KMS-11 (cell line): Measurements from ENCODE around the gene YARS1.

Source experiments
- H2AFZ ChIP-seq: fragments of 200-600 bp; sonication (generic); 2 replicates; pipeline ENCODE4 v1.6.1; 2016; ENCODE audit warnings: antibody characterized with exemption, mixed run types, low read depth
- H3K27ac ChIP-seq: fragments of 200-600 bp; sonication (generic); 2 replicates; pipeline ENCODE4 v1.6.1; 2016; ENCODE audit warnings: mild to moderate bottlenecking, mixed run types
- H3K27me3 ChIP-seq: fragments of 200-600 bp; sonication (generic); 2 replicates; pipeline ENCODE4 v1.6.1; 2017; ENCODE audit warnings: mild to moderate bottlenecking, low read depth, mixed run types, moderate library complexity; ENCODE audit not compliant: insufficient read depth
- H3K36me3 ChIP-seq: fragments of 200-600 bp; sonication (generic); 2 replicates; pipeline ENCODE4 v1.6.1; 2017; ENCODE audit warnings: mild to moderate bottlenecking, mixed run types; ENCODE audit not compliant: insufficient read depth
- H3K4me1 ChIP-seq: fragments of 200-600 bp; sonication (generic); 2 replicates; pipeline ENCODE4 v1.6.1; 2016; ENCODE audit warnings: mild to moderate bottlenecking, low read depth, mixed run types; ENCODE audit not compliant: poor library complexity, severe bottlenecking
- H3K4me2 ChIP-seq: fragments of 200-600 bp; sonication (generic); 2 replicates; pipeline ENCODE4 v1.7.0; 2016; ENCODE audit warnings: mild to moderate bottlenecking, mixed run types
- H3K4me3 ChIP-seq: fragments of 200-600 bp; sonication (generic); IDR thresholded peaks from 2 replicates; pipeline ENCODE4 v1.6.1; 2017; ENCODE audit warnings: low read depth, low read length, mixed read lengths; ENCODE audit not compliant: insufficient read depth
- H3K79me2 ChIP-seq: fragments of 200-600 bp; sonication (generic); 2 replicates; pipeline ENCODE4 v1.6.1; 2016; ENCODE audit warnings: low read depth, mixed run types; ENCODE audit not compliant: insufficient read depth
- H3K9ac ChIP-seq: fragments of 200-600 bp; sonication (generic); 2 replicates; pipeline ENCODE4 v1.6.1; 2016; ENCODE audit warnings: mild to moderate bottlenecking, mixed run types
- H4K20me1 ChIP-seq: fragments of 200-600 bp; sonication (generic); 2 replicates; pipeline ENCODE4 v1.6.1; 2016; ENCODE audit warnings: mild to moderate bottlenecking, mixed run types; ENCODE audit not compliant: insufficient read depth
- TF ChIP-seq, protein P1 (sequence below): fragments of 200-600 bp; sonication (generic); conservative IDR thresholded peaks from 2 replicates; pipeline ENCODE4 v1.6.1; 2017; ENCODE audit warnings: low read depth, mild to moderate bottlenecking, antibody characterized with exemption, low read length, moderate library complexity, mixed read lengths

Gene YARS1

DNA sequence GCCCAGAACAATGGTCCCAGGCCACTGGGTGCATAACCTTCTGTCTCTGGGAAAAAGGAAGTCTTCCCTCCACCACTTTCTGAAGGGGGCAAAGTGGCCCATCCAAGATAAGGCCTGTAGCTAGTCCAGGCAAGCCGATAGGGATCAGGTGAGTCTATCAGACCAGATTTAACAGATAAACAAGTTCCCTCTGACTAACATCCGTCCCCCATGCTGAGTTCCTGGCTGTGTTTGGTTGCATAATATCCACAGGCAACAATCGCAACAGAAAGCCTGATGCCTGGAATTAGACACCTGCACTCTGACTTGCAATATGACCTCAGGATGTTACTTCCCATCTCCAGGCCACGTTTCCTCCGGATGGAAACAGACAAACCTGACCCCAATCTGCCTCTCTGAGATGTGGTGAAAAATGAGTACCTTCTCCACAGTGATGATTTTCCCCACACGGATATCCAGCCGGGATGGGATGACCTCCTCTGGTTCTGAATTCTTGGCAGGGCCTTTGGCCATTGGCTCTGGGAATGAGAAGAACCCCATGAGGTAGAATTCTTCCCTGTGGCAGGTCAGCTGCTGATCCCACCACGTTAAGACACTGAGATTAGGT, 36.4 kb downstream of the YARS1 start:
- Histone ChIP-seq H3K27ac (no peak overlapping the region), H3K4me1 (peaks cover 12% of the 10 kb centered on the region), H3K36me3 (peaks cover 16% of the 10 kb centered on the region; the same call in 1 of the 2 replicates), H4K20me1 (no peaks in the 10 kb centered on the region), H3K9ac (no peak overlapping the region), H3K4me3 (no peak overlapping the region), H3K79me2 (no peaks in the 10 kb centered on the region), H3K27me3 (no peaks in the 10 kb centered on the region), H2AFZ (no peak overlapping the region), H3K4me2 (no peak overlapping the region)
- TF ChIP-seq, protein P1, sequence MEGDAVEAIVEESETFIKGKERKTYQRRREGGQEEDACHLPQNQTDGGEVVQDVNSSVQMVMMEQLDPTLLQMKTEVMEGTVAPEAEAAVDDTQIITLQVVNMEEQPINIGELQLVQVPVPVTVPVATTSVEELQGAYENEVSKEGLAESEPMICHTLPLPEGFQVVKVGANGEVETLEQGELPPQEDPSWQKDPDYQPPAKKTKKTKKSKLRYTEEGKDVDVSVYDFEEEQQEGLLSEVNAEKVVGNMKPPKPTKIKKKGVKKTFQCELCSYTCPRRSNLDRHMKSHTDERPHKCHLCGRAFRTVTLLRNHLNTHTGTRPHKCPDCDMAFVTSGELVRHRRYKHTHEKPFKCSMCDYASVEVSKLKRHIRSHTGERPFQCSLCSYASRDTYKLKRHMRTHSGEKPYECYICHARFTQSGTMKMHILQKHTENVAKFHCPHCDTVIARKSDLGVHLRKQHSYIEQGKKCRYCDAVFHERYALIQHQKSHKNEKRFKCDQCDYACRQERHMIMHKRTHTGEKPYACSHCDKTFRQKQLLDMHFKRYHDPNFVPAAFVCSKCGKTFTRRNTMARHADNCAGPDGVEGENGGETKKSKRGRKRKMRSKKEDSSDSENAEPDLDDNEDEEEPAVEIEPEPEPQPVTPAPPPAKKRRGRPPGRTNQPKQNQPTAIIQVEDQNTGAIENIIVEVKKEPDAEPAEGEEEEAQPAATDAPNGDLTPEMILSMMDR, result no peak

DNA sequence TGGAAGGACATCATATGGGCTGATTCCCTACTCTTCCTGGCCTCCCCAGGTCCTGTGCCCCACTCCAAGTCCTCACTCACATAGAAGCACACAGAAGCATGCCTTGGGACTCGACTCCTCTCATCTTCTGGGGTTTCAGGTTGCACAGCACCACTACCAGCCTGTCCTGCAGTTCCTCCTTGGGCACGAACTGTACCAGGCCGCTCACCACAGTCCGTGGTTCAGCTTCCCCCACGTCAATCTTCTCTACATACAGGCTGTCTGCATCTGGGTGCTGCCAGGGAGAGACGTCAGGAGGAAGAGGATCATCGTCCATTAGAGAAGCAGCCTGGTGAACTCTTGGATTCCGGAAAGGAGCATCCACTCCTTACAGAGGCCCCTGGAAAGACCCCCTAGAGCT, 37.2 kb downstream of the YARS1 start:
- peaks cover 19% of the 10 kb centered on the region for H3K4me1 ChIP-seq
- TF ChIP-seq, protein P1, result no peak
- H2AFZ ChIP-seq, result no peak overlapping the region
- H3K27me3 ChIP-seq, result no peaks in the 10 kb centered on the region
- no peak overlapping the region for H3K4me3 ChIP-seq
- H3K79me2 ChIP-seq, result no peaks in the 10 kb centered on the region
- no peak overlapping the region for H3K9ac ChIP-seq
- no peak overlapping the region for H3K4me2 ChIP-seq
- H3K36me3 ChIP-seq, result peaks cover 21% of the 10 kb centered on the region; the same call in 1 of the 2 replicates
- no peaks in the 10 kb centered on the region for H4K20me1 ChIP-seq
- no peak overlapping the region for H3K27ac ChIP-seq

DNA sequence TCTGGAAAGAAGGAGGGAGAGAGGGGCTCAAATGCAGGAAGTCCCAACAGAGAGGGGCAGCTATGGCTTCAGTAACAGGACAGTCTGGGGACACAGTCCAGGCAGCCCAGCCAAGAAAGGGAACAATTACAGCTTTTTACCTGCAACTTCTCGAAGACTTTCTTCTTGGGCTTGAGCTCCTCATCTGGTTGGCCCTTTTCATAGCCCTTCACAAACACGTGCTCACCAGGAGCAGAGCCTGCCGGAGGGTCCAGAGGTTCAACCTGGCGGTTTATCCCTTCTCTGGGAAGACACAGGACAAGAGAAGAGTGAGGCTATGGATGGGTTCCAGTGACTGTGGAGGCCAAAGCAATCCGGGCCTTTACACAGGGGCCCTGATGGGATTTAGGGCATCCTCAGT, 37.9 kb downstream of the YARS1 start:
- Histone ChIP-seq H3K27me3 (no peaks in the 10 kb centered on the region), H3K27ac (no peak overlapping the region), H3K9ac (no peak overlapping the region), H3K4me3 (no peak overlapping the region), H4K20me1 (no peaks in the 10 kb centered on the region), H3K4me2 (no peak overlapping the region), H2AFZ (no peak overlapping the region), H3K79me2 (no peaks in the 10 kb centered on the region), H3K36me3 (peaks cover 21% of the 10 kb centered on the region; the same call in 1 of the 2 replicates), H3K4me1 (peaks cover 19% of the 10 kb centered on the region)
- TF ChIP-seq, protein P1, result no peak

- Histone ChIP-seq H3K9ac (no peak overlapping the region), H2AFZ (no peak overlapping the region), H3K4me2 (no peak overlapping the region), H3K4me1 (peaks cover 34% of the 10 kb centered on the region), H3K4me3 (no peak overlapping the region), H3K27me3 (no peaks in the 10 kb centered on the region), H3K36me3 (peaks cover 17% of the 10 kb centered on the region; the same call in 1 of the 2 replicates), H3K79me2 (no peaks in the 10 kb centered on the region), H3K27ac (no peak overlapping the region), H4K20me1 (no peaks in the 10 kb centered on the region)
- TF ChIP-seq, protein P1, result no peak
These were observed 41.4 kb downstream of the YARS1 start for GRCh38 chr1:32775640-32776337.
